Glutamatergic neuron (in vitro differentiated cells): Measurements from ENCODE around the gene SEMA4D. TPM values are rescaled to one million over a fixed set of nuclear protein-coding genes. Genes with fewer than 3 reads are reported as not detected.

ENCODE experiments used
- DNase-seq: peaks from one replicate; pipeline ENCODE4 v3.0.0; 2022
- H3K27ac Mint-ChIP-seq: one replicate; pipeline ENCODE4 v1.8.0; 2020; ENCODE audit warnings: mild to moderate bottlenecking, mixed read lengths, inconsistent platforms; ENCODE audit not compliant: unreplicated experiment
- H3K27me3 Mint-ChIP-seq: one replicate; pipeline ENCODE4 v1.8.0; 2020; ENCODE audit warnings: mild to moderate bottlenecking, moderate library complexity, mixed read lengths, inconsistent platforms; ENCODE audit not compliant: unreplicated experiment
- H3K36me3 Mint-ChIP-seq: one replicate; pipeline ENCODE4 v1.8.0; 2020; ENCODE audit warnings: mild to moderate bottlenecking, mixed read lengths, inconsistent platforms; ENCODE audit not compliant: unreplicated experiment
- H3K4me1 Mint-ChIP-seq: one replicate; pipeline ENCODE4 v1.8.0; 2020; ENCODE audit warnings: mild to moderate bottlenecking, low read depth, mixed read lengths, inconsistent platforms; ENCODE audit not compliant: unreplicated experiment
- H3K4me3 Mint-ChIP-seq: one replicate; pipeline ENCODE4 v1.8.0; 2020; ENCODE audit warnings: mild to moderate bottlenecking, mixed read lengths, inconsistent platforms; ENCODE audit not compliant: unreplicated experiment
- H3K9me3 Mint-ChIP-seq: one replicate; pipeline ENCODE4 v1.8.0; 2020; ENCODE audit warnings: mild to moderate bottlenecking, moderate library complexity, mixed read lengths, inconsistent platforms; ENCODE audit not compliant: unreplicated experiment
- total RNA-seq: library from RNA; stranded (reverse); fragmentation: NEBNext Ultra II Directional; extraction: Animal tissue kit (Norgen Biotek cat#: 25700); gene quantifications from one replicate; pipeline ENCODE4 v1.2.1, GENCODE V29; 2021; ENCODE audit not compliant: unreplicated experiment
- TF ChIP-seq, protein P1 (sequence below): fragments of 200-600 bp; sonication (generic); IDR thresholded peaks from one replicate; pipeline ENCODE4 v1.5.0; 2021; ENCODE audit not compliant: partially characterized antibody, unreplicated experiment

Gene SEMA4D
- total RNA-seq, 1 donor from 2014 or later = 192 TPM

DNA sequence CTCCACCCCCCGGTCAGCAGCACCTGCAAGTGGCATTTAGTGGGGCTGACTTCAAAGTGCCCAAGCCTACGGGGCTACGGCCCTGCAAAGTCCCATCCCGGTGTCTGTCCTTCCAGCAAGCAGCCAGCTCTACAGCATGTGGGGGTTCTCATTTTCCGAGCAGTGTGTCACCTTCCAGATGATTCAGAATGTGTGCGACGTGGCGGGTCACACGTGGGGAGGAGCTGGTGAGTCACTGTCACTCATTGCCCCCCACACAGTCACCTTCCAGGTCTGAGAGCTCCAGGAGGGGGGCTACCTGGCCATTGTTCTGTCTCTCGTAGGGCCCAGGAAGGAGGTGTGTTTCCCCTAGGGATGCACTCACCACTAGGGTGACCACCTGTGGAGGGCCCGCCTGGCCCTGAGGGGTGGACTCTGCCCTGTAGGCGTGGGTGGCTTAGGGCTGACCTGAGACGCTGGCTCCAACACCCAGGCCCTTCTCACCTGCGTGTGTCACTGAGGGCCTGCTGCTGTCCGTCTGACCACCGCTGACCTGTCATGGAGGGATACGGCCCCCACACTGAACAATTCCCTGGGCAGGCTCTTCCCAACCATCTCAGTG lies 70.2 kb downstream of the SEMA4D start:
- no peak overlapping the region for H3K4me3 Mint-ChIP-seq
- peaks cover 23% of the 10 kb centered on the region for H3K4me1 Mint-ChIP-seq
- peaks cover 6% of the 10 kb centered on the region for H3K36me3 Mint-ChIP-seq
- peaks cover 10% of the 10 kb centered on the region for H3K27me3 Mint-ChIP-seq
- peaks cover 18% of the 10 kb centered on the region for H3K9me3 Mint-ChIP-seq
- no peak overlapping the region for H3K27ac Mint-ChIP-seq
- no peak for DNase-seq
- TF ChIP-seq, protein P1, sequence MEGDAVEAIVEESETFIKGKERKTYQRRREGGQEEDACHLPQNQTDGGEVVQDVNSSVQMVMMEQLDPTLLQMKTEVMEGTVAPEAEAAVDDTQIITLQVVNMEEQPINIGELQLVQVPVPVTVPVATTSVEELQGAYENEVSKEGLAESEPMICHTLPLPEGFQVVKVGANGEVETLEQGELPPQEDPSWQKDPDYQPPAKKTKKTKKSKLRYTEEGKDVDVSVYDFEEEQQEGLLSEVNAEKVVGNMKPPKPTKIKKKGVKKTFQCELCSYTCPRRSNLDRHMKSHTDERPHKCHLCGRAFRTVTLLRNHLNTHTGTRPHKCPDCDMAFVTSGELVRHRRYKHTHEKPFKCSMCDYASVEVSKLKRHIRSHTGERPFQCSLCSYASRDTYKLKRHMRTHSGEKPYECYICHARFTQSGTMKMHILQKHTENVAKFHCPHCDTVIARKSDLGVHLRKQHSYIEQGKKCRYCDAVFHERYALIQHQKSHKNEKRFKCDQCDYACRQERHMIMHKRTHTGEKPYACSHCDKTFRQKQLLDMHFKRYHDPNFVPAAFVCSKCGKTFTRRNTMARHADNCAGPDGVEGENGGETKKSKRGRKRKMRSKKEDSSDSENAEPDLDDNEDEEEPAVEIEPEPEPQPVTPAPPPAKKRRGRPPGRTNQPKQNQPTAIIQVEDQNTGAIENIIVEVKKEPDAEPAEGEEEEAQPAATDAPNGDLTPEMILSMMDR = no peak

GRCh38 chr9:89426384-89426961 lies 71.4 kb downstream of the SEMA4D start:
- Mint-ChIP-seq H3K4me3 (peak overlapping the region; percentile 68), H3K27ac (peak overlapping the region; percentile 30), H3K9me3 (peaks cover 18% of the 10 kb centered on the region), H3K4me1 (peaks cover 15% of the 10 kb centered on the region), H3K27me3 (peaks cover 10% of the 10 kb centered on the region), H3K36me3 (peaks cover 6% of the 10 kb centered on the region)
- TF ChIP-seq, protein P1 = no peak
- DNase-seq = no peak

DNA sequence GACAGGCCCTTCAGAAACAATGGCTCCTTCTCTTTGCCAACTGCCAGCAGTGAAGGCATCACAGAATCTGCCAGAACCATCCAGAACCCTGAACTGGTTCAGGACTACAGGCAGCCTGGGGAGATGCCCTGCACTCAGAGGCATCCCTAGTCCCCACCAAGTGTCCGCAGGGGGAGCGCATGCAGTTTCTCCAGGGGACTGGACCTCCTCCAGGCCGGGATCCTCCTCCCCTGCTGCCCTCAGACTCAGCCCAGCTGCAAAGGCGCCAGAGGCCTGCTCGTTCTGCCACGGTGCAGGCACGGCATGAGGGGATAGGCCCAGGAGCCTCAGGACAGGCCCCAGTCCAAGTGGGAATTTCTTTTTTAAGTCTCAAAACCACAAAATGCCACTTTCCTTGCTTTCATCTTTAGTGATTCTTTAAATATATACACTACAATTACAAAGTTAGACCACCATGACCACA lies 72.0 kb downstream of the SEMA4D start:
- H3K4me3 Mint-ChIP-seq = no peak overlapping the region
- TF ChIP-seq, protein P1 = no peak
- H3K36me3 Mint-ChIP-seq = peaks cover 6% of the 10 kb centered on the region
- peaks cover 15% of the 10 kb centered on the region for H3K4me1 Mint-ChIP-seq
- H3K27ac Mint-ChIP-seq = peak overlapping the region; percentile 30
- H3K9me3 Mint-ChIP-seq = peaks cover 18% of the 10 kb centered on the region
- DNase-seq = no peak
- H3K27me3 Mint-ChIP-seq = peaks cover 10% of the 10 kb centered on the region

DNA sequence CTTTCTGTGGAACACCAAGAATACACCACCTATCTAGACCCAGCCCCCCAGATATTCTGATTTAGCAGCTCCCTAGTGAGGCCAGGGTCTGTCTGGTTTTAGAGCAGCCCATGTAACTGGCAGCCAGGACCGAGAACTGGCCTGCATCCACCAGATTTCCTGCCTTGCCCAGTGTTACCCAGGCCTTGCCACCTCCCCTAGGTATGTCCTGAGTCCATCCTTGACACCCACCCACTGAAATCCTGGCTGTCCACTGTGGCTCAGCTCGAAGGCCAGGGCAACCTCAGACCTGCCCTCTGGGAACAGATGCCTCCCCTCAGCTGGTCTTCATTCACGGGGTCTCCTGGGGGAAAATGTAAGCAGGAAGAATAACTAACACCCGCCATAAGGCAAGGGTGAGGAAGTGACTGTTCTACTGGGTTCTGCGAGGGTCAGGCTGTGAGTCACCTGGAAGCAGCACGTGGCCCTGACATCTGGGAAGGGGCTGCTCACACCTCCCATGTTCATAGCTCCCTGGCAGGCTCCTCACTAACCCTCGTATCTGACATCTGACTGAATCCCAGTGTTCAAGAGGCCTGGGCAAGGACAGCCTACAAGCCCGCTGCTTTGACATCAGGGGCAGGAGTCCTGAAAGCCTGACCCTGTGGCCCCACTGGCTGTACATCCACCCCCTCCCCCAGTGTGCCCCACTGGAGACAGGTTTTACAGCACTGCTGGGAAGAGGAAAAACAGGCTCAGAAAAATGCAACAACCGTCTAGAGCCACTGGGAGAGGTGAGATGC lies 72.7 kb downstream of the SEMA4D start:
- TF ChIP-seq, protein P1 = no peak
- Mint-ChIP-seq H3K9me3 (peaks cover 20% of the 10 kb centered on the region), H3K4me3 (no peak overlapping the region), H3K36me3 (peaks cover 6% of the 10 kb centered on the region), H3K27ac (peak overlapping the region; percentile 43), H3K4me1 (peaks cover 15% of the 10 kb centered on the region), H3K27me3 (peaks cover 10% of the 10 kb centered on the region)
- no peak for DNase-seq
